Endothelial cell of umbilical vein (primary cell): Measurements from ENCODE around the gene NBPF11. TPM values are rescaled to one million over a fixed set of nuclear protein-coding genes. Genes with fewer than 3 reads are reported as not detected.
"Not testable (repeated sequence)": the region's sequence is repeated elsewhere in the genome, so short reads cannot be mapped to it uniquely, and the experiment has no call there.

Experiments
- BruUV-seq: library from RNA; stranded (reverse); fragments of 400-500 nt; replicated peaks from 2 replicates; lab custom pipeline; 2021; lab: Mats Ljungman, UMichigan
- CTCF ChIA-PET: fragments of 300-600, 350-600 bp; sonication (Branson Sonifier 250); formaldehyde crosslinking; loops from one replicate; lab custom pipeline; 2021; ENCODE audit warnings: antibody characterized with exemption, inconsistent platforms; lab: Charles Lee
- POLR2A ChIA-PET: fragments of 300-600, 350-600 bp; sonication (Branson Sonifier 250); formaldehyde crosslinking; loops from one replicate; lab custom pipeline; 2021; ENCODE audit warnings: antibody characterized with exemption, inconsistent platforms; lab: Charles Lee
- DNase-seq: peaks from one replicate; pipeline ENCODE4 v3.0.0-alpha.2; 2011; ENCODE audit warnings: low read depth, low spot score
- FAIRE-seq: peaks from 2 replicates; lab custom pipeline; 2011; peaks lifted over from hg19 to GRCh38; lab: Jason Lieb, UNC
- H2AFZ ChIP-seq: 2 replicates; pipeline ENCODE4 v1.6.0; 2012; ENCODE audit warnings: low read depth, low read length, control low read depth, inconsistent platforms
- H3K27ac ChIP-seq: 2 replicates; pipeline ENCODE4 v1.5.1; 2011; ENCODE audit warnings: low read depth, mild to moderate bottlenecking, control low read depth, low read length, moderate library complexity; ENCODE audit not compliant: insufficient read depth
- H3K27me3 ChIP-seq, 2 experiments: 2 replicates each; pipeline versions ENCODE4 v1.6.0 to v1.6.1; 2011; ENCODE audit warnings: low read length in 2 of 2, mixed read lengths in 1 of 2; ENCODE audit not compliant: control insufficient read depth in 2 of 2, insufficient read depth in 2 of 2
- H3K36me3 ChIP-seq, 2 experiments: 2 replicates in 1 of 2; 3 replicates in 1 of 2; pipeline ENCODE4 v1.5.1; 2011; ENCODE audit warnings: low read length in 2 of 2, mild to moderate bottlenecking in 1 of 2, moderate library complexity in 1 of 2; ENCODE audit not compliant: control insufficient read depth in 2 of 2, insufficient read depth in 2 of 2; ENCODE audit errors: extremely low read depth in 1 of 2
- H3K4me1 ChIP-seq: 3 replicates; pipeline ENCODE4 v1.5.1; 2011; ENCODE audit warnings: mild to moderate bottlenecking, low read length; ENCODE audit not compliant: control insufficient read depth, insufficient read depth; ENCODE audit errors: extremely low read depth
- H3K4me2 ChIP-seq: 2 replicates; pipeline ENCODE4 v1.6.1; 2011; ENCODE audit warnings: low read length, control low read depth, mixed read lengths; ENCODE audit not compliant: insufficient read depth
- H3K4me3 ChIP-seq, 3 experiments: fragments of 200-600 bp in 1 of 3; sonication (generic), shearing (Covaris generic) in 1 of 3; replicated peaks in 1 of 3; 2 replicates each; pipeline ENCODE4 v1.5.1; 2011 to 2016; ENCODE audit warnings: control low read depth in 3 of 3, low read length in 3 of 3, mild to moderate bottlenecking in 2 of 3, inconsistent platforms in 1 of 3, low read depth in 1 of 3, moderate library complexity in 1 of 3; ENCODE audit not compliant: insufficient read depth in 1 of 3
- H3K79me2 ChIP-seq: 2 replicates; pipeline ENCODE4 v1.6.0; 2012; ENCODE audit warnings: low read length, inconsistent platforms; ENCODE audit not compliant: control insufficient read depth, insufficient read depth
- H3K9ac ChIP-seq: replicated peaks from 2 replicates; pipeline ENCODE3; 2011; ENCODE audit warnings: low read length, control low read depth; ENCODE audit not compliant: insufficient read depth; ENCODE audit errors: extremely low read depth
- H3K9me1 ChIP-seq: replicated peaks from 3 replicates; pipeline ENCODE4 v1.6.0; 2011; ENCODE audit warnings: mild to moderate bottlenecking, low read length; ENCODE audit not compliant: control insufficient read depth, insufficient read depth; ENCODE audit errors: extremely low read depth
- H3K9me3 ChIP-seq: replicated peaks from 2 replicates; pipeline ENCODE4 v1.5.1; 2012; ENCODE audit warnings: low read length, inconsistent platforms; ENCODE audit not compliant: control insufficient read depth, insufficient read depth
- H4K20me1 ChIP-seq: replicated peaks from 2 replicates; pipeline ENCODE3; 2011; ENCODE audit warnings: mild to moderate bottlenecking, low read length; ENCODE audit not compliant: control insufficient read depth, insufficient read depth; ENCODE audit errors: extremely low read depth
- dilution Hi-C: fragments of 300-500 bp; cut with MboI; formaldehyde crosslinking; loops from one replicate; pipeline ENCODE4 v1.15.0; 2019; ENCODE audit warnings: low sequenced_read_pairs; ENCODE audit not compliant: extremely low pct_ligation_motif_present
- intact Hi-C: fragments of 100-400 bp; cut with micrococcal nuclease; formaldehyde crosslinking; loops from one replicate; pipeline ENCODE4 v1.10.0; 2022
- polyA plus RNA-seq, 4 experiments: library from polyadenylated mRNA; depleted of rRNA in 3 of 4; stranded (reverse) in 3 of 4; unstranded in 1 of 4; fragments of >200 nt; gene quantifications; 2 replicates each; pipeline versions ENCODE4 v1.2.1 to v1.2.3, GENCODE V29; 2011 to 2012; ENCODE audit warnings: missing spikeins in 1 of 4
- total RNA-seq: library from RNA; stranded (reverse); gene quantifications from 2 replicates; pipeline ENCODE4 v1.2.3, GENCODE V29; 2021

NBPF11 gene
- total and polyA plus RNA-seq, 2 donors (not counting 3 experiments of a cell fraction or from before 2014, with no cell fraction given) = 10.3 to 11.0 TPM

- H3K79me2 ChIP-seq, POLR2A ChIA-PET, H2AFZ ChIP-seq, H3K9me1 ChIP-seq, H3K9ac ChIP-seq, H3K27ac ChIP-seq, H3K27me3 ChIP-seq, H3K4me3 ChIP-seq, dilution Hi-C loops, H3K36me3 ChIP-seq, CTCF ChIA-PET, H3K4me1 ChIP-seq, intact Hi-C loops, H4K20me1 ChIP-seq, BruUV-seq, H3K4me2 ChIP-seq, FAIRE-seq, H3K9me3 ChIP-seq: not testable (repeated sequence)
- peak; percentile 2 for DNase-seq
Observed at GRCh38 chr1:148120395-148120794, 31.7 kb downstream of the NBPF11 start.

- H3K4me1 ChIP-seq, H3K36me3 ChIP-seq, H3K79me2 ChIP-seq, H3K4me2 ChIP-seq, CTCF ChIA-PET, H4K20me1 ChIP-seq, BruUV-seq, H3K9me3 ChIP-seq, intact Hi-C loops, H3K4me3 ChIP-seq, H3K27me3 ChIP-seq, H2AFZ ChIP-seq, FAIRE-seq, H3K9ac ChIP-seq, POLR2A ChIA-PET, DNase-seq, dilution Hi-C loops, H3K9me1 ChIP-seq, H3K27ac ChIP-seq: not testable (repeated sequence)
Observed at GRCh38 chr1:148095732-148096131, 56.3 kb downstream of the NBPF11 start.

- FAIRE-seq, H3K4me1 ChIP-seq, H3K27me3 ChIP-seq, H3K4me2 ChIP-seq, H2AFZ ChIP-seq, H3K79me2 ChIP-seq, intact Hi-C loops, H3K9me3 ChIP-seq, H3K9ac ChIP-seq, H3K36me3 ChIP-seq, CTCF ChIA-PET, H4K20me1 ChIP-seq, H3K4me3 ChIP-seq, BruUV-seq, DNase-seq, POLR2A ChIA-PET, H3K9me1 ChIP-seq, dilution Hi-C loops, H3K27ac ChIP-seq: not testable (repeated sequence)
Observed at GRCh38 chr1:148086196-148086595, 65.9 kb downstream of the NBPF11 start.

GRCh38 chr1:148081205-148081604, 70.9 kb downstream of the NBPF11 start:
- H3K9me1 ChIP-seq, H3K27me3 ChIP-seq, H3K27ac ChIP-seq, H2AFZ ChIP-seq, H3K4me1 ChIP-seq, H3K79me2 ChIP-seq, intact Hi-C loops, BruUV-seq, H3K36me3 ChIP-seq, H4K20me1 ChIP-seq, H3K4me2 ChIP-seq, CTCF ChIA-PET, DNase-seq, POLR2A ChIA-PET, dilution Hi-C loops, FAIRE-seq, H3K4me3 ChIP-seq, H3K9me3 ChIP-seq, H3K9ac ChIP-seq: not testable (repeated sequence)
